ENCODE results near the gene HTR2C.
"Not testable (repeated sequence)": the region's sequence is repeated elsewhere in the genome, so short reads cannot be mapped to it uniquely, and the experiment has no call there.

The HTR2C gene

DNA sequence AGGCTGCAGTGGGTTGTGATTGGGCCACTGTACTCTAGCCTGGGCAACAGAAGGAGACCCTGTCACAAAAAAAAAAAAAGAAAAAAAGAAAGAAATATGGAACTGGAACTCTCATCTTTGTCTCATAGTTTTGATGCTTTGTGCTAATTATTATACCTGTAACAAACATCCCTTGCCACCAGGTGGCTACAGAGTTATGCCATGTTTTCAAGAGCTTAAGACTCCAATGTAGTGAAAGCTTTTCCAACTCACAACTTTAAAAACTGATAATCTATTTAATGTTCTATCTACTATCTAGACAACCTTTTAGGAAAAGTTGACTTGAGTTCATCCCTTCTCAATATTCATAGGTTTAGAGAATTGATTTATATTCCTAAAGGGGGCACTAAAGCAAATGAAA, 42.4 kb downstream of the HTR2C start:
- TF ChIP-seq ZNF565 (CRISPR knock-in tag; conservative IDR thresholded peaks at IDR 0.05; ENCODE audit: low read depth), result no peak
- TF ChIP-seq, protein P1, sequence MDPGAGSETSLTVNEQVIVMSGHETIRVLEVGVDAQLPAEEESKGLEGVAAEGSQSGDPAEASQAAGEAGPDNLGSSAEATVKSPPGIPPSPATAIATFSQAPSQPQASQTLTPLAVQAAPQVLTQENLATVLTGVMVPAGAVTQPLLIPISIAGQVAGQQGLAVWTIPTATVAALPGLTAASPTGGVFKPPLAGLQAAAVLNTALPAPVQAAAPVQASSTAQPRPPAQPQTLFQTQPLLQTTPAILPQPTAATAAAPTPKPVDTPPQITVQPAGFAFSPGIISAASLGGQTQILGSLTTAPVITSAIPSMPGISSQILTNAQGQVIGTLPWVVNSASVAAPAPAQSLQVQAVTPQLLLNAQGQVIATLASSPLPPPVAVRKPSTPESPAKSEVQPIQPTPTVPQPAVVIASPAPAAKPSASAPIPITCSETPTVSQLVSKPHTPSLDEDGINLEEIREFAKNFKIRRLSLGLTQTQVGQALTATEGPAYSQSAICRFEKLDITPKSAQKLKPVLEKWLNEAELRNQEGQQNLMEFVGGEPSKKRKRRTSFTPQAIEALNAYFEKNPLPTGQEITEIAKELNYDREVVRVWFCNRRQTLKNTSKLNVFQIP (CRISPR knock-in tag; IDR thresholded peaks at IDR 0.05; ENCODE audit: borderline replicate concordance, low read depth), result no peak

GRCh38 chrX:114635986-114636385, 52.1 kb downstream of the HTR2C start:
- no peak for TF ChIP-seq BACH2 (CRISPR knock-in tag; IDR thresholded peaks at IDR 0.05; ENCODE audit: borderline replicate concordance)
- no peak for TF ChIP-seq ZFP3 (CRISPR knock-in tag; IDR thresholded peaks at IDR 0.05)
- no peak for TF ChIP-seq SNAI2 (CRISPR knock-in tag; IDR thresholded peaks at IDR 0.05)
- no peak for TF ChIP-seq ZC3H10 (CRISPR knock-in tag; IDR thresholded peaks at IDR 0.05)
- no peak for ATAC-seq

More for the DNA sequence above, 42.4 kb downstream of the HTR2C start:
- ATAC-seq, result peak; percentile 67

GRCh38 chrX:114650351-114650750, 66.5 kb downstream of the HTR2C start:
- TF ChIP-seq, protein P1 (CRISPR knock-in tag; IDR thresholded peaks at IDR 0.05; ENCODE audit: borderline replicate concordance, low read depth), result no peak
- no peak for TF ChIP-seq ZNF8 (CRISPR knock-in tag; IDR thresholded peaks at IDR 0.05)
- no peak for ATAC-seq

DNA sequence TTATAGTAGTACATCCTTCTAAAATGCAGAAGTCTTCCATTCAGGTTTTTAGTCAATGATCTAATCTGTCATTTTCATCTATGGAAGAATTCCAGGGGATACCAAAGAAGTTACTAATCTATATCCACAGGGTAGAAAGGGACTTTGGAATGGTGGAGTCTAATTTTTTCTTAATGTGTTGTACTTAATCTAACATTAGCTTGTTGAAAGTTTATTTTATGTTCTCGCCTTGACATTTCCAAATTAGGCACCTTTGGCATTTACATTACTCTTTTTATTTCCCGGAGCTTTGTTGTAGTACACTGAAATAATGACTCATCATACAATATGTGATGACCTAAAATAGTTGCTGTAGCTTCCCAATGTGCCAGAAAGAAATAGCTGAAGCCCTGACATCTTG, 91.5 kb downstream of the HTR2C start:
- TF ChIP-seq ZNF8 (CRISPR knock-in tag; IDR thresholded peaks at IDR 0.05) (no peak), ISL1 (CRISPR knock-in tag; IDR thresholded peaks at IDR 0.05) (peak; percentile 24; the same call in 1 of the 2 replicates), ZNF70 (CRISPR knock-in tag; IDR thresholded peaks at IDR 0.05) (no peak), TCF4 (CRISPR knock-in tag; IDR thresholded peaks at IDR 0.05; ENCODE audit: borderline replicate concordance) (no peak)
- peak; percentile 79 for ATAC-seq

DNA sequence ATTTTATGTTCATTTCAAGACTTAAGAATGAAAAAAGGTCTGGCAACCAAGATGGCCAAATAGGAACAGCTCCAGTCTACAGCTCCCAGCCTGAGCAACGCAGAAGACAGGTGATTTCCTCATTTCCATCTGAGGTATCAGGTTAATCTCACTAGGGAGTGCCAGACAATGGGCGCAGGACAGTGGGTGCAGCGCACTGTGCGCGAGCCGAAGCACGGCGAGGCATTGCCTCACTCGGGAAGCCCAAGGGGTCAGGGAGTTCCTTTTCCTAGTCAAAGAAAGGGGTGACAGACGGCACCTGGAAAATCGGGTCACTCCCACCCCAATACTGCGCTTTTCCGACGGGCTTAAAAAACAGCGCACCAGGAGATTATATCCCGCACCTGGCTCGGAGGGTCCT, 116.6 kb downstream of the HTR2C start:
- not testable (repeated sequence) for ATAC-seq

GRCh38 chrX:114709406-114709805, 125.5 kb downstream of the HTR2C start:
- TF ChIP-seq, protein P1 (CRISPR knock-in tag; IDR thresholded peaks at IDR 0.05; ENCODE audit: borderline replicate concordance, low read depth), result no peak
- TF ChIP-seq ZNF8 (CRISPR knock-in tag; IDR thresholded peaks at IDR 0.05), result no peak
- TF ChIP-seq, protein P2, sequence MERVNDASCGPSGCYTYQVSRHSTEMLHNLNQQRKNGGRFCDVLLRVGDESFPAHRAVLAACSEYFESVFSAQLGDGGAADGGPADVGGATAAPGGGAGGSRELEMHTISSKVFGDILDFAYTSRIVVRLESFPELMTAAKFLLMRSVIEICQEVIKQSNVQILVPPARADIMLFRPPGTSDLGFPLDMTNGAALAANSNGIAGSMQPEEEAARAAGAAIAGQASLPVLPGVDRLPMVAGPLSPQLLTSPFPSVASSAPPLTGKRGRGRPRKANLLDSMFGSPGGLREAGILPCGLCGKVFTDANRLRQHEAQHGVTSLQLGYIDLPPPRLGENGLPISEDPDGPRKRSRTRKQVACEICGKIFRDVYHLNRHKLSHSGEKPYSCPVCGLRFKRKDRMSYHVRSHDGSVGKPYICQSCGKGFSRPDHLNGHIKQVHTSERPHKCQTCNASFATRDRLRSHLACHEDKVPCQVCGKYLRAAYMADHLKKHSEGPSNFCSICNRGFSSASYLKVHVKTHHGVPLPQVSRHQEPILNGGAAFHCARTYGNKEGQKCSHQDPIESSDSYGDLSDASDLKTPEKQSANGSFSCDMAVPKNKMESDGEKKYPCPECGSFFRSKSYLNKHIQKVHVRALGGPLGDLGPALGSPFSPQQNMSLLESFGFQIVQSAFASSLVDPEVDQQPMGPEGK (CRISPR knock-in tag; IDR thresholded peaks at IDR 0.05; ENCODE audit: borderline replicate concordance), result no peak
- no peak for TF ChIP-seq TOX (CRISPR knock-in tag; IDR thresholded peaks at IDR 0.05; ENCODE audit: borderline replicate concordance)
- no peak for TF ChIP-seq ZNF70 (CRISPR knock-in tag; IDR thresholded peaks at IDR 0.05)
- TF ChIP-seq, protein P3, sequence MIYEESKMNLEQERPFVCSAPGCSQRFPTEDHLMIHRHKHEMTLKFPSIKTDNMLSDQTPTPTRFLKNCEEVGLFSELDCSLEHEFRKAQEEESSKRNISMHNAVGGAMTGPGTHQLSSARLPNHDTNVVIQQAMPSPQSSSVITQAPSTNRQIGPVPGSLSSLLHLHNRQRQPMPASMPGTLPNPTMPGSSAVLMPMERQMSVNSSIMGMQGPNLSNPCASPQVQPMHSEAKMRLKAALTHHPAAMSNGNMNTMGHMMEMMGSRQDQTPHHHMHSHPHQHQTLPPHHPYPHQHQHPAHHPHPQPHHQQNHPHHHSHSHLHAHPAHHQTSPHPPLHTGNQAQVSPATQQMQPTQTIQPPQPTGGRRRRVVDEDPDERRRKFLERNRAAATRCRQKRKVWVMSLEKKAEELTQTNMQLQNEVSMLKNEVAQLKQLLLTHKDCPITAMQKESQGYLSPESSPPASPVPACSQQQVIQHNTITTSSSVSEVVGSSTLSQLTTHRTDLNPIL (CRISPR knock-in tag; IDR thresholded peaks at IDR 0.05; ENCODE audit: low read depth), result no peak
- TF ChIP-seq ARNTL (CRISPR knock-in tag; IDR thresholded peaks at IDR 0.05; ENCODE audit: borderline replicate concordance, low read depth), result no peak
- TF ChIP-seq ESRRG (CRISPR knock-in tag; IDR thresholded peaks at IDR 0.05), result no peak
- no peak for TF ChIP-seq ISL1 (CRISPR knock-in tag; IDR thresholded peaks at IDR 0.05)
- no peak for ATAC-seq

Measured in SK-N-SH treated with all-trans-retinoic acid at 6 μM for 48 hours (cell line).